SK-N-SH (cell line): Measurements from ENCODE around the gene IL32.

Experiments used
- POLR2AphosphoS5 ChIP-seq: IDR thresholded peaks from 2 replicates; pipeline ENCODE4 v1.6.1; 2012; ENCODE audit warnings: low read depth, low read length
- TF ChIP-seq, protein P1 (sequence below): fragments of 200-600 bp; sonication (generic); IDR thresholded peaks from 2 replicates; pipeline ENCODE4 v1.6.1; 2017; ENCODE audit warnings: antibody characterized with exemption, mild to moderate bottlenecking, moderate library complexity

GRCh38 chr16:3047387-3047720, 18.1 kb upstream of the IL32 start:
- TF ChIP-seq, protein P1, sequence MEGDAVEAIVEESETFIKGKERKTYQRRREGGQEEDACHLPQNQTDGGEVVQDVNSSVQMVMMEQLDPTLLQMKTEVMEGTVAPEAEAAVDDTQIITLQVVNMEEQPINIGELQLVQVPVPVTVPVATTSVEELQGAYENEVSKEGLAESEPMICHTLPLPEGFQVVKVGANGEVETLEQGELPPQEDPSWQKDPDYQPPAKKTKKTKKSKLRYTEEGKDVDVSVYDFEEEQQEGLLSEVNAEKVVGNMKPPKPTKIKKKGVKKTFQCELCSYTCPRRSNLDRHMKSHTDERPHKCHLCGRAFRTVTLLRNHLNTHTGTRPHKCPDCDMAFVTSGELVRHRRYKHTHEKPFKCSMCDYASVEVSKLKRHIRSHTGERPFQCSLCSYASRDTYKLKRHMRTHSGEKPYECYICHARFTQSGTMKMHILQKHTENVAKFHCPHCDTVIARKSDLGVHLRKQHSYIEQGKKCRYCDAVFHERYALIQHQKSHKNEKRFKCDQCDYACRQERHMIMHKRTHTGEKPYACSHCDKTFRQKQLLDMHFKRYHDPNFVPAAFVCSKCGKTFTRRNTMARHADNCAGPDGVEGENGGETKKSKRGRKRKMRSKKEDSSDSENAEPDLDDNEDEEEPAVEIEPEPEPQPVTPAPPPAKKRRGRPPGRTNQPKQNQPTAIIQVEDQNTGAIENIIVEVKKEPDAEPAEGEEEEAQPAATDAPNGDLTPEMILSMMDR = no peak
- no peak for TF ChIP-seq POLR2AphosphoS5
